GM20000 (cell line): Measurements from ENCODE around the gene POLE2.

ENCODE experiments used
- DNase-seq: peaks from one replicate; pipeline ENCODE4 v3.0.0; 2012; ENCODE audit warnings: low spot score
- TF ChIP-seq, protein P1 (sequence below): IDR thresholded peaks from 2 replicates; pipeline ENCODE4 v1.5.1; 2012; ENCODE audit warnings: mild to moderate bottlenecking, control low read depth; ENCODE audit errors: extremely low read depth, missing control alignments

Gene POLE2

DNA sequence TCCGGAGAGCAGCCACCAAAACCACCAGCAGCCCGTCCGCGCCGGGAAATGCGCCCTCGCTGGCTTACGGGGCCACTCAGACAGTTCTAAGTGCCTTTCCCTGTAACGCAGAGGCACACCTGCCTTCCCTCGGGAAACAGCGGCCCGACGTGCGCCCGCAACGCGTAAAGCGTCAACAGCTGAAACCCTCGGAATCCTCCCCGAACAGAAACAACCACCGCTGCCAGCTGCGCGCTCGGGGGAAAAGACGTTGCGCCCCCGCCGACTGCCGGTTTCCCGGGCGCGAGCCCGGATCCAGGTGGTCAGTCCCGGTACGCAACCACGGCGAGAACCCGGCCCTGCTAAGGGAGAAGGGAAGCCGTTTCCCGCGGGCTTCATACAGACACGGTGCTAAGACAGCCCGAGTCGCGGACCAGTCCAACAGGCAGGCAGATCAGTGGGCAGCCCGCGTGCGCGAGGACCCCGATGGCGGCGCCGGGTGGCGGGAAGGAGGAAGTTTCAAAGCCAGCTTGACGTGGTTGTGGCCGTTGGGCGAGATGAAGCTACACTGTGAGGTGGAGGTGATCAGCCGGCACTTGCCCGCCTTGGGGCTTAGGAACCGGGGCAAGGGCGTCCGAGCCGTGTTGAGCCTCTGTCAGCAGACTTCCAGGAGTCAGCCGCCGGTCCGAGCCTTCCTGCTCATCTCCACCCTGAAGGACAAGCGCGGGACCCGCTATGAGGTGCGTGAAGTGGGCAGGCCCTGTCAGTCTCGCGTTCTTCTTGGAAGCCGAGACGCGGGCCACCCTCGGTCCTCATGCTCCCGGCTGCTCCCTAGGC is 89.3 kb downstream of the POLE2 start, which contains the start of gene LRR1:
Gene LRR1 (plus strand): TSS at position 456 of the 816 bp plus-strand sequence. CDS start 81 bp downstream, at position 537.
- TF ChIP-seq, protein P1, sequence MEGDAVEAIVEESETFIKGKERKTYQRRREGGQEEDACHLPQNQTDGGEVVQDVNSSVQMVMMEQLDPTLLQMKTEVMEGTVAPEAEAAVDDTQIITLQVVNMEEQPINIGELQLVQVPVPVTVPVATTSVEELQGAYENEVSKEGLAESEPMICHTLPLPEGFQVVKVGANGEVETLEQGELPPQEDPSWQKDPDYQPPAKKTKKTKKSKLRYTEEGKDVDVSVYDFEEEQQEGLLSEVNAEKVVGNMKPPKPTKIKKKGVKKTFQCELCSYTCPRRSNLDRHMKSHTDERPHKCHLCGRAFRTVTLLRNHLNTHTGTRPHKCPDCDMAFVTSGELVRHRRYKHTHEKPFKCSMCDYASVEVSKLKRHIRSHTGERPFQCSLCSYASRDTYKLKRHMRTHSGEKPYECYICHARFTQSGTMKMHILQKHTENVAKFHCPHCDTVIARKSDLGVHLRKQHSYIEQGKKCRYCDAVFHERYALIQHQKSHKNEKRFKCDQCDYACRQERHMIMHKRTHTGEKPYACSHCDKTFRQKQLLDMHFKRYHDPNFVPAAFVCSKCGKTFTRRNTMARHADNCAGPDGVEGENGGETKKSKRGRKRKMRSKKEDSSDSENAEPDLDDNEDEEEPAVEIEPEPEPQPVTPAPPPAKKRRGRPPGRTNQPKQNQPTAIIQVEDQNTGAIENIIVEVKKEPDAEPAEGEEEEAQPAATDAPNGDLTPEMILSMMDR = no peak
- DNase-seq = peak; percentile 85

DNA sequence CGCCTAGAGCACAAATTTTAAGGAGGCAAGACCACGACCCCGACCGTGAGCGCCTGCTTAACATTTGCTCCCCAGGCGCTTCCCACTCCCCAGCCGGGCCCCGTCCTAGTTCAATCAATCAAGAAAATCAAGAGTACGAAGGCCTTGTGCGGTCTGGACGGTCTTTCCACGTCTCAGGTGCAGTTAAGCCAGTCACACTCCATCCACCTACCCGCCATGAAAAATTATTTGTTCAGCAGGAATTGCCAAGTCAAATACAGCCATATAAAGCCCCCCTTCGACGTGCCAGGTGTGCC is 89.9 kb downstream of the POLE2 start:
- TF ChIP-seq, protein P1 = no peak
- DNase-seq = peak; percentile 34

DNA sequence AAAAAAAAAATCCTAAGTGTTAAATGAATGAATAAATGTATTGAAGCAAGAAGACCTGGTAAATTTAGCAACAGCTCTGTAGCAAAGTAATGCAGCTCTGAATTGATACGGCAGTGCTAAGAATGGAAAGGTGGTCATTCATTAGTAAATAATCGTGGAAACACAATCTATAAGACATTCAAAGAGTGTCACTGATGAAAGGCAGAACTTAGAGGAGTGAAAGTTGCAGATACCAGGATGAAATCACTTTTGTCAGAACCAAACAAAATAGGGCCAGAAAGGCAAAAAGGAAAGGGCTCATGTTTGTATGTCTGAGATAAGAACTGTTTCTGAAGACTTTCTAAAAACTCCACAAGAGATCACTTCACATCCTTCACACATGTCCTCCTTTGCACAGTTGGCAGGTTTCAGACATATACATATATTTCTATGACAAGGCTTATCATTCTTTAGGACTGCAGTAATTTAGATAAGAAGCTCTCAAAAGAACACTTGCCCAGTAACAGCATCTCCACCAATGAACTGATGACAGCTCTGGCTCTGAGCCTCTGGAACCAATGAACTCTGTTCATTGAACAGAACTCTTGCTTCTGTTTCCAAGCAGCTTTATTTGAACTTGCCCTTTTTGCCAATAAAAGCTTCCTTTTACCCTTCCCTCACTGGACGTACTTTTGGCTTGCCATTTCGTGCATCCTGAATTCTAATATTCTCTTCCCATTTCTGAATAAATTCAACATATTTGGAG is 93.5 kb downstream of the POLE2 start:
- peak; percentile 42 for DNase-seq
- TF ChIP-seq, protein P1 = no peak
